H1 (cell line): ENCODE results near the gene GSTO2. TPM values are rescaled to one million over a fixed set of nuclear protein-coding genes. Genes with fewer than 3 reads are reported as not detected.

Source experiments
- CTCF ChIA-PET: fragments of 300-600 bp; sonication (Branson Sonifier 250); formaldehyde crosslinking; loops from one replicate; lab custom pipeline; 2021; ENCODE audit not compliant: partially characterized antibody; lab: Charles Lee
- POLR2A ChIA-PET: fragments of 300-600 bp; sonication (Branson Sonifier 250); formaldehyde crosslinking; loops from one replicate; lab custom pipeline; 2021; ENCODE audit warnings: inconsistent platforms; ENCODE audit not compliant: partially characterized antibody; lab: Charles Lee
- DNase-seq, 2 experiments: peaks; one replicate each; pipeline versions ENCODE4 v3.0.0 to v3.0.0-alpha.2; 2010 to 2022; ENCODE audit warnings: low spot score in 2 of 2, low read depth in 1 of 2, mixed read lengths in 1 of 2
- FAIRE-seq: peaks from 2 replicates; lab custom pipeline; 2011; peaks lifted over from hg19 to GRCh38; lab: Jason Lieb, UNC
- H2AFZ ChIP-seq: 2 replicates; pipeline ENCODE4 v1.8.1; 2012; ENCODE audit warnings: low read length, inconsistent platforms
- H2AK5ac ChIP-seq: 2 replicates; pipeline ENCODE4 v1.6.1; 2013; ENCODE audit warnings: low read depth, low read length
- H2BK120ac ChIP-seq: replicated peaks from 2 replicates; pipeline ENCODE3; 2013; ENCODE audit warnings: low read depth, low read length, inconsistent platforms
- H2BK12ac ChIP-seq: 2 replicates; pipeline ENCODE4 v1.6.1; 2013; ENCODE audit warnings: low read depth, low read length
- H2BK15ac ChIP-seq: 2 replicates; pipeline ENCODE4 v1.6.1; 2013; ENCODE audit warnings: low read length
- H2BK20ac ChIP-seq: 2 replicates; pipeline ENCODE4 v1.6.1; 2013; ENCODE audit warnings: low read length
- H2BK5ac ChIP-seq: 2 replicates; pipeline ENCODE4 v1.6.1; 2013; ENCODE audit warnings: low read depth, low read length
- H3K14ac ChIP-seq: 2 replicates; pipeline ENCODE4 v1.6.1; 2013; ENCODE audit warnings: inconsistent platforms; ENCODE audit not compliant: insufficient read length
- H3K18ac ChIP-seq: 2 replicates; pipeline ENCODE4 v1.6.1; 2013; ENCODE audit warnings: low read length; ENCODE audit errors: extremely low read depth
- H3K23ac ChIP-seq: 2 replicates; pipeline ENCODE4 v1.6.1; 2013; ENCODE audit warnings: inconsistent platforms; ENCODE audit not compliant: insufficient read length
- H3K23me2 ChIP-seq: 2 replicates; pipeline ENCODE4 v1.6.1; 2013; ENCODE audit warnings: low read depth, low read length
- H3K27ac ChIP-seq: 2 replicates; pipeline ENCODE4 v1.6.1; 2011; ENCODE audit warnings: low read depth, low read length, inconsistent platforms
- H3K27me3 ChIP-seq, 4 experiments: replicated peaks in 1 of 4; 1 replicate in 1 of 4; 2 replicates in 3 of 4; pipeline versions ENCODE4 v1.6.1 to v1.8.1; 2011 to 2013; ENCODE audit warnings: low read length in 3 of 4, mild to moderate bottlenecking in 3 of 4, inconsistent platforms in 2 of 4, mixed read lengths in 2 of 4, moderate library complexity in 1 of 4; ENCODE audit not compliant: control insufficient read depth in 3 of 4, insufficient read depth in 3 of 4; ENCODE audit errors: extremely low read depth in 1 of 4
- H3K36me3 ChIP-seq, 4 experiments: 2 replicates each; pipeline versions ENCODE4 v1.6.1 to v1.8.1; 2011 to 2013; ENCODE audit warnings: mild to moderate bottlenecking in 4 of 4, low read length in 3 of 4, moderate library complexity in 2 of 4, control low read depth in 1 of 4, inconsistent platforms in 1 of 4; ENCODE audit not compliant: insufficient read depth in 4 of 4, control insufficient read depth in 2 of 4
- H3K4ac ChIP-seq: replicated peaks from 2 replicates; pipeline ENCODE3; 2013; ENCODE audit warnings: low read length, low read depth, mixed read lengths, inconsistent platforms; ENCODE audit not compliant: insufficient read length
- H3K4me1 ChIP-seq, 4 experiments: replicated peaks in 1 of 4; 1 replicate in 1 of 4; 2 replicates in 3 of 4; pipeline versions ENCODE4 v1.6.1 to v1.8.1; 2011 to 2013; ENCODE audit warnings: low read length in 3 of 4, inconsistent platforms in 2 of 4, mixed read lengths in 1 of 4; ENCODE audit not compliant: insufficient read depth in 4 of 4, control insufficient read depth in 3 of 4
- H3K4me2 ChIP-seq, 2 experiments: 2 replicates each; pipeline versions ENCODE4 v1.6.1 to v1.8.1; 2011 to 2013; ENCODE audit warnings: low read depth in 2 of 2, low read length in 2 of 2, control low read depth in 1 of 2, inconsistent platforms in 1 of 2, mild to moderate bottlenecking in 1 of 2; ENCODE audit not compliant: insufficient read depth in 1 of 2
- H3K4me3 ChIP-seq, 4 experiments: fragments of 200-600, 300-600 bp in 1 of 4; sonication (generic), shearing (Covaris generic), sonication (Bioruptor Twin) in 1 of 4; 2 replicates each; pipeline versions ENCODE4 v1.5.1 to v1.8.1; 2011 to 2016; ENCODE audit warnings: low read length in 4 of 4, low read depth in 3 of 4, control low read depth in 2 of 4, inconsistent platforms in 2 of 4, mild to moderate bottlenecking in 2 of 4, mixed read lengths in 1 of 4, moderate library complexity in 1 of 4; ENCODE audit not compliant: insufficient read depth in 2 of 4; ENCODE audit errors: extremely low read depth in 1 of 4
- H3K56ac ChIP-seq: replicated peaks from 2 replicates; pipeline ENCODE3; 2013; ENCODE audit warnings: low read depth, mild to moderate bottlenecking, mixed read lengths, low read length, inconsistent platforms; ENCODE audit not compliant: insufficient read length
- H3K79me1 ChIP-seq: 2 replicates; pipeline ENCODE4 v1.6.1; 2013; ENCODE audit warnings: low read depth, low read length, control low read depth
- H3K79me2 ChIP-seq, 2 experiments: 2 replicates each; pipeline versions ENCODE4 v1.6.1 to v1.8.1; 2012 to 2013; ENCODE audit warnings: low read length in 2 of 2, mild to moderate bottlenecking in 2 of 2, inconsistent platforms in 1 of 2; ENCODE audit not compliant: insufficient read depth in 2 of 2, control insufficient read depth in 1 of 2
- H3K9ac ChIP-seq, 4 experiments: replicated peaks in 1 of 4; 1 replicate in 1 of 4; 2 replicates in 3 of 4; pipeline versions ENCODE4 v1.6.1 to v1.8.1; 2011 to 2013; ENCODE audit warnings: low read depth in 3 of 4, low read length in 3 of 4, control low read depth in 2 of 4, mild to moderate bottlenecking in 2 of 4, moderate library complexity in 2 of 4, inconsistent platforms in 1 of 4; ENCODE audit errors: extremely low read depth in 1 of 4
- H3K9me3 ChIP-seq, 2 experiments: 2 replicates each; pipeline versions ENCODE4 v1.6.1 to v1.8.1; 2012 to 2013; ENCODE audit warnings: mild to moderate bottlenecking in 2 of 2, moderate library complexity in 2 of 2, control low read depth in 1 of 2, inconsistent platforms in 1 of 2, low read depth in 1 of 2, low read length in 1 of 2, mixed read lengths in 1 of 2; ENCODE audit not compliant: insufficient read depth in 2 of 2
- H4K20me1 ChIP-seq, 2 experiments: replicated peaks in 1 of 2; 2 replicates each; pipeline versions ENCODE3 to v1.8.1; 2011 to 2013; ENCODE audit warnings: inconsistent platforms in 2 of 2, low read length in 2 of 2, mild to moderate bottlenecking in 1 of 2; ENCODE audit not compliant: insufficient read depth in 2 of 2, control insufficient read depth in 1 of 2
- H4K5ac ChIP-seq: 2 replicates; pipeline ENCODE4 v1.6.1; 2013; ENCODE audit warnings: low read length, low read depth, mixed read lengths, inconsistent platforms; ENCODE audit not compliant: insufficient read length
- H4K8ac ChIP-seq: 2 replicates; pipeline ENCODE4 v1.8.0; 2013; ENCODE audit warnings: mild to moderate bottlenecking, moderate library complexity, low read length, inconsistent platforms; ENCODE audit not compliant: insufficient read depth; ENCODE audit errors: extremely low read depth
- H4K91ac ChIP-seq: replicated peaks from 2 replicates; pipeline ENCODE3; 2013; ENCODE audit warnings: low read length, mixed read lengths, inconsistent platforms; ENCODE audit not compliant: insufficient read length
- CHD2 ChIP-seq: IDR thresholded peaks from 2 replicates; pipeline ENCODE4 v1.6.1; 2012; ENCODE audit warnings: low read length, improper control_type of control experiment
- FOSL1 ChIP-seq: IDR thresholded peaks from 2 replicates; pipeline ENCODE4 v1.6.1; 2011; ENCODE audit warnings: mild to moderate bottlenecking, low read depth, low read length, moderate library complexity; ENCODE audit not compliant: insufficient read depth
- KDM5A ChIP-seq: fragments of 200-600 bp; IDR thresholded peaks from 2 replicates; pipeline ENCODE4 v1.7.1; 2012; ENCODE audit warnings: mild to moderate bottlenecking, low read length, inconsistent platforms, mixed read lengths
- RFX5 ChIP-seq: IDR thresholded peaks from 2 replicates; pipeline ENCODE4 v1.6.1; 2011; ENCODE audit warnings: low read depth, low read length, improper control_type of control experiment, borderline replicate concordance
- RNF2 ChIP-seq: fragments of 200-900, 300-1000 bp; sonication (generic); IDR thresholded peaks from 2 replicates; pipeline ENCODE4 v1.7.1; 2016; ENCODE audit warnings: borderline replicate concordance, low read depth, mild to moderate bottlenecking, antibody characterized with exemption, low read length; ENCODE audit not compliant: poor library complexity, severe bottlenecking; ENCODE audit errors: missing control alignments
- RXRA ChIP-seq: IDR thresholded peaks from 2 replicates; pipeline ENCODE4 v1.6.1; 2011; ENCODE audit warnings: low read depth, mild to moderate bottlenecking, low read length, moderate library complexity; ENCODE audit not compliant: insufficient read depth
- SIN3A ChIP-seq, 2 experiments: IDR thresholded peaks in 1 of 2; conservative IDR thresholded peaks in 1 of 2; 2 replicates each; pipeline ENCODE4 v1.6.1; 2011 to 2012; ENCODE audit warnings: low read length in 2 of 2, improper control_type of control experiment in 1 of 2, low read depth in 1 of 2, mild to moderate bottlenecking in 1 of 2
- TAF1 ChIP-seq: IDR thresholded peaks from 2 replicates; pipeline ENCODE4 v1.6.1; 2011; ENCODE audit warnings: mild to moderate bottlenecking, low read depth, low read length
- polyA plus RNA-seq, 7 experiments: library from polyadenylated mRNA; depleted of rRNA in 3 of 7; stranded (reverse) in 5 of 7; unstranded in 2 of 7; fragments of >200 nt in 5 of 7; fragments of 200-250 nt in 2 of 7; gene quantifications; 1 replicate in 5 of 7; 2 replicates in 1 of 7; 4 replicates in 1 of 7; pipeline versions ENCODE4 v1.2.1 to v1.2.3, GENCODE V29; 2011 to 2013; ENCODE audit warnings: missing spikeins in 2 of 7, mixed read lengths in 2 of 7
- total RNA-seq: library from RNA; stranded (reverse); fragmentation: NEBNext Ultra II Directional; extraction: Animal tissue kit (Norgen Biotek cat#: 25700); gene quantifications from 2 replicates; pipeline ENCODE4 v1.2.1, GENCODE V29; 2021

Gene GSTO2
- total and polyA plus RNA-seq, 2 of the 8 experiments (the other 6 are each of a cell fraction or from before 2014, with no cell fraction given): 13.1 to 41.7 TPM

DNA sequence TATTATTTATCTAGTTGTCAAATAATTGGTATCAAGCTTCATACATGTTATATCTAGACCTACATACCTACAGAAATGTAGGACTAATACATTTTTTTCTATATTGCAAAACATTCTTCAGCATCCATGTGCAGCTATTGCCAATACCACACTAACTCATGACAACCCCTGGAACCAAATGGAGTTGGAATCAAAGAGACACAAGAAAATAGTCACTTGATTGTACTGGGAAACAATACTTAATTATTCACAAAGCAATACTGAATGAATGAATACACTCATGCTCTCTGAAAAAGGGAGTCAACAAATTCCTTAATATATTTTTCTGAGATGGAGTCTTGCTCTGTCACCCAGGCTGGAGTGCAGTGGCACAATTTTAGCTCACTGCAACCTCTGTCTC lies 26.4 kb upstream of the GSTO2 start:
- Histone ChIP-seq H3K36me3 (no peaks in the 10 kb centered on the region), H3K79me2 (no peaks in the 10 kb centered on the region), H2AFZ (no peak overlapping the region), H3K23ac (no peak overlapping the region), H2BK5ac (no peak overlapping the region), H3K27me3 (no peaks in the 10 kb centered on the region), H3K56ac (no peak overlapping the region), H3K4me1 (no peaks in the 10 kb centered on the region), H3K4me2 (no peak overlapping the region), H2BK20ac (no peak overlapping the region), H3K23me2 (no peaks in the 10 kb centered on the region), H3K4ac (no peak overlapping the region), H2BK12ac (no peak overlapping the region), H3K4me3 (no peak overlapping the region), H3K14ac (no peak overlapping the region), H4K20me1 (no peaks in the 10 kb centered on the region), H4K91ac (no peak overlapping the region), H4K5ac (no peak overlapping the region), H2BK120ac (no peak overlapping the region), H3K9ac (no peak overlapping the region), H2AK5ac (no peak overlapping the region), H4K8ac (no peak overlapping the region), H3K27ac (no peak overlapping the region), H3K79me1 (no peaks in the 10 kb centered on the region), H3K9me3 (0 out of 4 replicates have a peak, but pooled peaks cover 0 to 5% of the 10 kb centered on the region in 2 experiments), H3K18ac (no peak overlapping the region), H2BK15ac (no peak overlapping the region)
- DNase-seq: no peak
- CTCF ChIA-PET: no interaction called here
- POLR2A ChIA-PET: interaction anchor here (2.3 kb wide), 1 partner anchor 12 kb away, joined by 6 read pairs; the partner anchor contains the start of gene GSTO1
- FAIRE-seq: no peak
- TF ChIP-seq FOSL1 (no peak), TAF1 (no peak), RFX5 (no peak), CHD2 (no peak), RXRA (no peak), RNF2 (no peak), KDM5A (no peak), SIN3A (conservative IDR thresholded peaks at IDR 0.05 in 1 of 2, IDR thresholded peaks at IDR 0.05 in 1 of 2; ENCODE audit: low read depth in 1 of 2, low read length in 2 of 2) (no peak)
